Hepatocyte (in vitro differentiated cells): ENCODE data around the gene PTPRD.

Experiments
- EZH2 ChIP-seq: fragments of 200-600 bp; sonication (generic); IDR thresholded peaks from 2 replicates; pipeline ENCODE4 v1.6.1; 2016; ENCODE audit warnings: antibody characterized with exemption, mild to moderate bottlenecking, borderline replicate concordance
- EZH2phosphoT487 ChIP-seq: fragments of 200-600 bp; sonication (generic); IDR thresholded peaks from one replicate; pipeline ENCODE4 v1.6.1; 2018; ENCODE audit warnings: antibody characterized with exemption, mild to moderate bottlenecking, low read depth, moderate library complexity; ENCODE audit not compliant: unreplicated experiment, severe bottlenecking
- TF ChIP-seq, protein P1 (sequence below): fragments of 200-600 bp; sonication (generic); IDR thresholded peaks from 2 replicates; pipeline ENCODE4 v1.5.1; 2016; ENCODE audit warnings: antibody characterized with exemption, mild to moderate bottlenecking; ENCODE audit not compliant: poor library complexity

DNA sequence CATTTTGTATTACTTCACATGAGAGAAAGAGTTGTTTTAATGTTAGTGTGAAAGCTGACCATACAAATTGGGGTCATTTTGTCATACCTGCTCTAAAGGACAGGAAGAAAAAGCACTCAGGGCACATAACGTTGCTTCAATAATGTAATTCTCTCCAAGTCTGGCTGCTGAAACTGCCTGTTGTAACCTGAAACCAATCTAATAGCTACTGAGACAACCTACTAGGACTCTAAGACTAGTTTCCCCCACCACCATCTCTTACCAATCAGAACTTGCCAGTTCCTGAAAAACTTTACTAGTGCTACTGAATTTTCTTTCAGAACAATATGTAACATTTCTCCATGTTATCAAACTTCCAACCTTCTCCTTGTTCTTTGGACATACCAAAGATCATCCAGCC, 374.7 kb downstream of the PTPRD start:
- TF ChIP-seq, protein P1, sequence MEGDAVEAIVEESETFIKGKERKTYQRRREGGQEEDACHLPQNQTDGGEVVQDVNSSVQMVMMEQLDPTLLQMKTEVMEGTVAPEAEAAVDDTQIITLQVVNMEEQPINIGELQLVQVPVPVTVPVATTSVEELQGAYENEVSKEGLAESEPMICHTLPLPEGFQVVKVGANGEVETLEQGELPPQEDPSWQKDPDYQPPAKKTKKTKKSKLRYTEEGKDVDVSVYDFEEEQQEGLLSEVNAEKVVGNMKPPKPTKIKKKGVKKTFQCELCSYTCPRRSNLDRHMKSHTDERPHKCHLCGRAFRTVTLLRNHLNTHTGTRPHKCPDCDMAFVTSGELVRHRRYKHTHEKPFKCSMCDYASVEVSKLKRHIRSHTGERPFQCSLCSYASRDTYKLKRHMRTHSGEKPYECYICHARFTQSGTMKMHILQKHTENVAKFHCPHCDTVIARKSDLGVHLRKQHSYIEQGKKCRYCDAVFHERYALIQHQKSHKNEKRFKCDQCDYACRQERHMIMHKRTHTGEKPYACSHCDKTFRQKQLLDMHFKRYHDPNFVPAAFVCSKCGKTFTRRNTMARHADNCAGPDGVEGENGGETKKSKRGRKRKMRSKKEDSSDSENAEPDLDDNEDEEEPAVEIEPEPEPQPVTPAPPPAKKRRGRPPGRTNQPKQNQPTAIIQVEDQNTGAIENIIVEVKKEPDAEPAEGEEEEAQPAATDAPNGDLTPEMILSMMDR, result no peak
- TF ChIP-seq EZH2 (no peak), EZH2phosphoT487 (no peak)
